MM.1S (cell line): Measurements from ENCODE around the gene COL5A1.
"Not testable (repeated sequence)": the region's sequence is repeated elsewhere in the genome, so short reads cannot be mapped to it uniquely, and the experiment has no call there.

ENCODE experiments used
- DNase-seq: peaks from one replicate; pipeline ENCODE4 v3.0.0-alpha.2; 2015
- H2AFZ ChIP-seq: fragments of 300-600 bp; sonication (generic); 2 replicates; pipeline ENCODE4 v1.6.0; 2016; ENCODE audit warnings: antibody characterized with exemption, low read length
- H3F3A ChIP-seq: fragments of 300-600 bp; sonication (generic); 2 replicates; pipeline ENCODE4 v1.6.1; 2016; ENCODE audit warnings: mild to moderate bottlenecking, antibody characterized with exemption, low read length, moderate library complexity, mixed read lengths; ENCODE audit not compliant: insufficient read depth
- H3K27ac ChIP-seq: fragments of 300-600 bp; sonication (generic); 2 replicates; pipeline ENCODE4 v1.5.1; 2016; ENCODE audit warnings: mild to moderate bottlenecking, low read length
- H3K27me3 ChIP-seq: fragments of 300-600 bp; sonication (generic); replicated peaks from 2 replicates; pipeline ENCODE4 v1.6.0; 2016; ENCODE audit warnings: low read length; ENCODE audit not compliant: insufficient read depth
- H3K36me3 ChIP-seq: fragments of 300-600 bp; sonication (generic); replicated peaks from 2 replicates; pipeline ENCODE4 v1.6.1; 2016; ENCODE audit warnings: mild to moderate bottlenecking, low read length, mixed read lengths; ENCODE audit not compliant: insufficient read depth
- H3K4me1 ChIP-seq: fragments of 300-600 bp; sonication (generic); 2 replicates; pipeline ENCODE4 v1.6.1; 2016; ENCODE audit warnings: low read length, mixed read lengths
- H3K4me2 ChIP-seq: fragments of 300-600 bp; sonication (generic); 2 replicates; pipeline ENCODE4 v1.6.0; 2016; ENCODE audit warnings: low read depth, low read length
- H3K4me3 ChIP-seq: fragments of 300-600 bp; sonication (generic); 2 replicates; pipeline ENCODE4 v1.5.1; 2016; ENCODE audit warnings: low read length, mixed read lengths
- H3K79me2 ChIP-seq: fragments of 300-600 bp; sonication (generic); 2 replicates; pipeline ENCODE4 v1.6.1; 2016; ENCODE audit warnings: mixed run types, low read length, mixed read lengths
- H3K9ac ChIP-seq: fragments of 300-600 bp; sonication (generic); 2 replicates; pipeline ENCODE4 v1.6.1; 2016; ENCODE audit warnings: low read length, mixed read lengths
- H3K9me2 ChIP-seq: fragments of 300-600 bp; sonication (generic); replicated peaks from 2 replicates; pipeline ENCODE4 v1.6.1; 2016; ENCODE audit warnings: mild to moderate bottlenecking, low read length, mixed read lengths; ENCODE audit not compliant: insufficient read depth
- H3K9me3 ChIP-seq: fragments of 300-600 bp; sonication (generic); replicated peaks from 2 replicates; pipeline ENCODE4 v1.6.1; 2016; ENCODE audit warnings: mild to moderate bottlenecking, low read length, mixed read lengths; ENCODE audit not compliant: insufficient read depth
- H4K20me1 ChIP-seq: fragments of 300-600 bp; sonication (generic); 2 replicates; pipeline ENCODE4 v1.6.1; 2016; ENCODE audit warnings: mild to moderate bottlenecking, low read length, moderate library complexity, mixed read lengths; ENCODE audit not compliant: insufficient read depth
- EZH2 ChIP-seq: fragments of 300-600 bp; sonication (generic); optimal IDR thresholded peaks from 2 replicates; pipeline ENCODE3; 2017; ENCODE audit warnings: low read depth, mild to moderate bottlenecking, antibody characterized with exemption, low read length, mixed read lengths
- EZH2phosphoT487 ChIP-seq: fragments of 300-600 bp; sonication (generic); IDR thresholded peaks from 2 replicates; pipeline ENCODE4 v1.6.1; 2018; ENCODE audit warnings: antibody characterized with exemption, low read length
- TF ChIP-seq, protein P1 (sequence below): fragments of 300-600 bp; sonication (generic); IDR thresholded peaks from 2 replicates; pipeline ENCODE4 v1.5.1; 2016; ENCODE audit warnings: antibody characterized with exemption, low read length, mixed read lengths

COL5A1 gene

DNA sequence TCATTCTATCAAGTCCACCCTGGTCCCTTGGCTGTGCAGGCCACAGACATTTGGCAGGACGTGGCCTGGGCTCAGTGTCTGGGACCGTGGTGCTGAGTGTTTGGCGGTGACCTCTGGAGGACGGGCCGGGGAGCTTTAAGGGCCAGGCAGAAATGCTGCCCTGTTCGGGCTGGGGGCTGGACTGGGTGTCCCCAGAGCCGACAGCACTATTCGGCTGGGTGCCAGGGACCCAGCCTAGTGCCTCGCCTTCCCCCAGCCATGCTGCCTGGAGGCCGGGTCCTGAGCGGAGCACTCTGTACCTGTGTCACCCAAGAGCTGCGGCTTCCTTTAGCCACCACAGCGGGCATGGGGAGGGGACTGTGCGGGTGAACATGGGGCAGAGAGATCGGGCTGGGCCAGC is 40.4 kb downstream of the COL5A1 start:
- no peaks in the 10 kb centered on the region for H3K9me3 ChIP-seq
- H2AFZ ChIP-seq = no peak overlapping the region
- H3K27ac ChIP-seq = no peak overlapping the region
- H4K20me1 ChIP-seq = no peaks in the 10 kb centered on the region
- TF ChIP-seq, protein P1, sequence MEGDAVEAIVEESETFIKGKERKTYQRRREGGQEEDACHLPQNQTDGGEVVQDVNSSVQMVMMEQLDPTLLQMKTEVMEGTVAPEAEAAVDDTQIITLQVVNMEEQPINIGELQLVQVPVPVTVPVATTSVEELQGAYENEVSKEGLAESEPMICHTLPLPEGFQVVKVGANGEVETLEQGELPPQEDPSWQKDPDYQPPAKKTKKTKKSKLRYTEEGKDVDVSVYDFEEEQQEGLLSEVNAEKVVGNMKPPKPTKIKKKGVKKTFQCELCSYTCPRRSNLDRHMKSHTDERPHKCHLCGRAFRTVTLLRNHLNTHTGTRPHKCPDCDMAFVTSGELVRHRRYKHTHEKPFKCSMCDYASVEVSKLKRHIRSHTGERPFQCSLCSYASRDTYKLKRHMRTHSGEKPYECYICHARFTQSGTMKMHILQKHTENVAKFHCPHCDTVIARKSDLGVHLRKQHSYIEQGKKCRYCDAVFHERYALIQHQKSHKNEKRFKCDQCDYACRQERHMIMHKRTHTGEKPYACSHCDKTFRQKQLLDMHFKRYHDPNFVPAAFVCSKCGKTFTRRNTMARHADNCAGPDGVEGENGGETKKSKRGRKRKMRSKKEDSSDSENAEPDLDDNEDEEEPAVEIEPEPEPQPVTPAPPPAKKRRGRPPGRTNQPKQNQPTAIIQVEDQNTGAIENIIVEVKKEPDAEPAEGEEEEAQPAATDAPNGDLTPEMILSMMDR = no peak
- no peak overlapping the region for H3K4me3 ChIP-seq
- H3K9ac ChIP-seq = no peak overlapping the region
- no peaks in the 10 kb centered on the region for H3K4me1 ChIP-seq
- peaks cover 71% of the 10 kb centered on the region for H3K27me3 ChIP-seq
- DNase-seq = no peak
- no peaks in the 10 kb centered on the region for H3K9me2 ChIP-seq
- no peaks in the 10 kb centered on the region for H3K79me2 ChIP-seq
- H3K36me3 ChIP-seq = no peaks in the 10 kb centered on the region
- no peaks in the 10 kb centered on the region for H3F3A ChIP-seq
- H3K4me2 ChIP-seq = no peak overlapping the region

DNA sequence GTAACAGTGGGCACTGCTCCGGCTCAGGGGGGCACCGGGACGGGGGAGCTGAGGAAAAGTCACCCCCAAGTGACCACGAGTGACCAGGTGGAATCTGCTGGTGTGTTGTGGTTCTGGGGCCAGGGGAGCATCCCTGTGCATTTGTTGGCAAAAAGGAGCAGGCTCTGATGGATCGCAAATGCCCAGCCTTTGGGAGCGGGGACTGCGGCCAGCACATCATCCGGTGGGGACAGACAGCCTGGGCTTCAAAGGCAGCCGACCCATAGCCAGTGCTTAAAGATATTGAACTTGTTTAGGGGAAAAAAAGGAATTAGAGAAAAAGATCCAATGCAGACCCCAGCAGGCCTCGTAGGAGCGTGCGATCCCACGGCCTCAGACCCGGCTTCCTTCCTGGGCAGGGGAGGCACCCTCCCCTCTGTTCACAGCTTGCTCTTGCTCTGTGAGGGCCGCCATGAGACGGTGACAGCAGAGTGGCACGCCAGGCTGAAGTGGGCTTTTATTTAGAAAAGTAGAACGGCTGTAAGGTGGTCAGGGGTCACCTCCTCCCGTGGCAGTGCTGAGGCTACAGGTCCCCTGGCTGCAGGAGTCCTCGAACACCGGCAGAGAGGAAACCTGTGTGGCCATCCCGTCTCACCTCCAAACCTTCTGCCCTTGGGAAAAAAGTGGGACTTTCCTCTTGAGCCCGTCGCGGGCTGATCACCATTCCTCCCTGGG is 41.2 kb downstream of the COL5A1 start:
- Histone ChIP-seq H3K9me3 (no peaks in the 10 kb centered on the region), H2AFZ (no peak overlapping the region), H3K9ac (no peak overlapping the region), H3K4me2 (no peak overlapping the region), H3K27me3 (peaks cover 67% of the 10 kb centered on the region), H3K9me2 (no peaks in the 10 kb centered on the region), H3K4me1 (no peaks in the 10 kb centered on the region), H4K20me1 (no peaks in the 10 kb centered on the region), H3F3A (no peaks in the 10 kb centered on the region), H3K4me3 (no peak overlapping the region), H3K79me2 (no peaks in the 10 kb centered on the region), H3K27ac (no peak overlapping the region), H3K36me3 (no peaks in the 10 kb centered on the region)
- no peak for TF ChIP-seq EZH2phosphoT487
- no peak for DNase-seq

DNA sequence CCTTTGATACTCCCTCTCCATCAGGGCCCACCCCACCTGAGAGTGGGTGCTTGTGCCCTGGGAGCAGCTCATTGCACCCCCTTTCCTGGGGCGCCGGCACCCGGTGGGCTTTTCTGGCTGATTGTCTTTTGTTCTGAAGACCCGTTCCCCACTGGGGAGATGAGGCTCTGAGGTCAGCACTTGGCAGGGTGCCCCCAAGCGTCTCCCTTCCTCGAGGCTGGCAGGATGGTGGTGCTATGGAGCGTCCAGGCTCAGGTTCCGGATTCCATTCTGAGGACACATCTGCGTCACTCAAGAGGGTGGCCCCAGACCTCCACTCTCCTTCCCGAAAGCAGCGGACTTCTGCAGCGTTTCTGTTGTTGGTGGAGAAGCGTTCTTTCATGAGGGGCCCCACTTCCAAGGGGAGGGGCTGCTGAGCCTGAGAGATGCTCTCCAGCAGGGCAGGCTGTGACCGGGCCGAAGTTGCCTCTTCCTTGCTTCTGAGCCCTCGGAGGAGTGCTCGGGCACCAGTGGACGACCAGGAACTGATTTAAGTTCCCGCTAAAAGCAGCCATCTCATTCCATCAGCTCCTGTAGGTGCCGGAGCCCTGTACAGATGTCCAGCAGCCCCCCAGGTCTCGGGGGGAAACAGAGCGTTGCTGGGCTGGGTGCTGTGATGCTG is 42.2 kb downstream of the COL5A1 start:
- Histone ChIP-seq H3F3A (no peaks in the 10 kb centered on the region), H3K4me3 (no peak overlapping the region), H3K27ac (no peak overlapping the region), H3K79me2 (no peaks in the 10 kb centered on the region), H3K4me2 (no peak overlapping the region), H3K9ac (no peak overlapping the region), H2AFZ (no peak overlapping the region), H3K4me1 (no peaks in the 10 kb centered on the region), H3K36me3 (no peaks in the 10 kb centered on the region), H3K9me2 (no peaks in the 10 kb centered on the region), H3K9me3 (no peaks in the 10 kb centered on the region), H4K20me1 (no peaks in the 10 kb centered on the region), H3K27me3 (peaks cover 65% of the 10 kb centered on the region)
- no peak for DNase-seq
- no peak for TF ChIP-seq EZH2phosphoT487
- TF ChIP-seq, protein P1 = no peak
- TF ChIP-seq EZH2 = no peak

DNA sequence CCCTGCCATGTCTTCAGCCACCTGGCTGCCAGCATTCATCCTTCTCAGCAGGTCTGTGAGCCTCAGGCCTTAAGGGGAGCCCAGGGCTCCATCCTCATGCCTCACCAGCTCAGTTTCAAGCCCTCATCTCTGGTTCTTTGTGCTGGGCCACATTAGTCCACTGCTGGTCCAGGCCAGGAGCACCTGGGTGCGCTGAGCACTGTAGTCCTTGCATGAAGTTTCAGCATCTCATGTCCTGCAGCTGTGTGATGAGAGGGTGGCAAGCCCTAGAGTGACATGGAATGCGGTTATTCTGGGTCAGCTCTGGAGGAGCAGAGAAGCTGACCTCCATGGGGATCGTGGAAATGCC is 42.7 kb downstream of the COL5A1 start:
- H4K20me1 ChIP-seq = no peaks in the 10 kb centered on the region
- no peak for DNase-seq
- H2AFZ ChIP-seq = no peak overlapping the region

DNA sequence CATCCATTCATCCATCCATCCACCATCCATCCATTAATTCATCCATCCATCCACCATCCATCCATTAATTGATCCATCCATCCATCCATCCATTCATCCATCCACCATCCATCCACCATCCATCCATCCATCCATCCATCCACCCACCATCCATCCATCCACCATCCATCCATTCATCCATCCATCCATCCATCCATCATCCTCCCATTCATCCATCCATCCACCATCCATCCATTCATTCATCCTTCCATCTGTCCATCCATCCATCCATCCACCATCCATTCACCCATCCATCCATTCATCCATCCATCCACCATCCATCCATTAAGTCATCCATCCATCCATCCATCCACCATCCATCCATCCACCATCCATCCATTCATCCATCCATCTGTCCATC is 43.3 kb downstream of the COL5A1 start:
- not testable (repeated sequence) for H3K27ac ChIP-seq, H3K9me3 ChIP-seq, DNase-seq, H2AFZ ChIP-seq, H4K20me1 ChIP-seq, H3K36me3 ChIP-seq, H3F3A ChIP-seq, H3K79me2 ChIP-seq, H3K9me2 ChIP-seq, H3K9ac ChIP-seq, H3K4me3 ChIP-seq, H3K4me1 ChIP-seq, H3K4me2 ChIP-seq
- H3K27me3 ChIP-seq = peaks cover 69% of the 10 kb centered on the region

More for the DNA sequence above, 42.7 kb downstream of the COL5A1 start:
- TF ChIP-seq EZH2 = no peak
- TF ChIP-seq, protein P1 = no peak
- H3K36me3 ChIP-seq = no peaks in the 10 kb centered on the region
- no peak overlapping the region for H3K4me2 ChIP-seq
- H3K4me3 ChIP-seq = no peak overlapping the region
- no peaks in the 10 kb centered on the region for H3K4me1 ChIP-seq
- H3F3A ChIP-seq = no peaks in the 10 kb centered on the region
- H3K9me3 ChIP-seq = no peaks in the 10 kb centered on the region
- H3K9ac ChIP-seq = no peak overlapping the region
- H3K79me2 ChIP-seq = no peaks in the 10 kb centered on the region
- peaks cover 68% of the 10 kb centered on the region for H3K27me3 ChIP-seq
- H3K27ac ChIP-seq = no peak overlapping the region
- no peaks in the 10 kb centered on the region for H3K9me2 ChIP-seq
